ENCODE measurements around the gene KRI1. TPM values are rescaled to one million over a fixed set of nuclear protein-coding genes. Genes with fewer than 3 reads are reported as not detected.

The KRI1 gene
- total RNA-seq, 3 donors from 2014 or later, result 16.4 to 23.6 (median 17.6) TPM

DNA sequence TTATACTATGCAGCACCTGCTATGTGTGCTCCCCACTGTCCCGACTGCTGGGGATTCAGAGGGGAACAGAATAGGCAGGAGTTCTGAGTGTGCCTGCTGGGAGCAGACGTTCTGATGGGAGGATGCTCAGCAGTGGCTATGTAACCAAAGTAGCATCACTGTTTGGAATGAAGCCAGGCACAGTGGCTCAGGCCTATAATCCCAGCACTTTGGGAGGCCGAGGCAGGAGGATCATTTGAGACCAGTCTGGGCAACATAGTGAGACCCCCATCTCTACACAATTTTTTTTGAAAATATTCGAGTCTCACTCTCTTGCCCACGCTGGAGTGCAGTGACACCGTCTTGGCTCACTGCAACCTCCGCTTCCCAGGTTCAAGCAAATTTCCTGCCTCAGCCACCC lies 16.1 kb downstream of the KRI1 start:
- no peak for DNase-seq (ENCODE audit: low spot score in 2 of 2)
- H3K27ac ChIP-seq, result no peak overlapping the region
- H3K4me3 ChIP-seq, result no peak overlapping the region
- H3K36me3 ChIP-seq, result peaks cover 4% of the 10 kb centered on the region
- intact Hi-C loops (cut with DNase I; ENCODE audit: low total_unique reads), result no loop called here
- H3K27me3 ChIP-seq, result no peaks in the 10 kb centered on the region
- no peaks in the 10 kb centered on the region for H3K9me3 ChIP-seq
- peaks cover 0 to 7% of the 10 kb centered on the region in 2 donors for H3K4me1 ChIP-seq
- TF ChIP-seq, protein P1, sequence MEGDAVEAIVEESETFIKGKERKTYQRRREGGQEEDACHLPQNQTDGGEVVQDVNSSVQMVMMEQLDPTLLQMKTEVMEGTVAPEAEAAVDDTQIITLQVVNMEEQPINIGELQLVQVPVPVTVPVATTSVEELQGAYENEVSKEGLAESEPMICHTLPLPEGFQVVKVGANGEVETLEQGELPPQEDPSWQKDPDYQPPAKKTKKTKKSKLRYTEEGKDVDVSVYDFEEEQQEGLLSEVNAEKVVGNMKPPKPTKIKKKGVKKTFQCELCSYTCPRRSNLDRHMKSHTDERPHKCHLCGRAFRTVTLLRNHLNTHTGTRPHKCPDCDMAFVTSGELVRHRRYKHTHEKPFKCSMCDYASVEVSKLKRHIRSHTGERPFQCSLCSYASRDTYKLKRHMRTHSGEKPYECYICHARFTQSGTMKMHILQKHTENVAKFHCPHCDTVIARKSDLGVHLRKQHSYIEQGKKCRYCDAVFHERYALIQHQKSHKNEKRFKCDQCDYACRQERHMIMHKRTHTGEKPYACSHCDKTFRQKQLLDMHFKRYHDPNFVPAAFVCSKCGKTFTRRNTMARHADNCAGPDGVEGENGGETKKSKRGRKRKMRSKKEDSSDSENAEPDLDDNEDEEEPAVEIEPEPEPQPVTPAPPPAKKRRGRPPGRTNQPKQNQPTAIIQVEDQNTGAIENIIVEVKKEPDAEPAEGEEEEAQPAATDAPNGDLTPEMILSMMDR (IDR thresholded peaks at IDR 0.05), result no peak

DNA sequence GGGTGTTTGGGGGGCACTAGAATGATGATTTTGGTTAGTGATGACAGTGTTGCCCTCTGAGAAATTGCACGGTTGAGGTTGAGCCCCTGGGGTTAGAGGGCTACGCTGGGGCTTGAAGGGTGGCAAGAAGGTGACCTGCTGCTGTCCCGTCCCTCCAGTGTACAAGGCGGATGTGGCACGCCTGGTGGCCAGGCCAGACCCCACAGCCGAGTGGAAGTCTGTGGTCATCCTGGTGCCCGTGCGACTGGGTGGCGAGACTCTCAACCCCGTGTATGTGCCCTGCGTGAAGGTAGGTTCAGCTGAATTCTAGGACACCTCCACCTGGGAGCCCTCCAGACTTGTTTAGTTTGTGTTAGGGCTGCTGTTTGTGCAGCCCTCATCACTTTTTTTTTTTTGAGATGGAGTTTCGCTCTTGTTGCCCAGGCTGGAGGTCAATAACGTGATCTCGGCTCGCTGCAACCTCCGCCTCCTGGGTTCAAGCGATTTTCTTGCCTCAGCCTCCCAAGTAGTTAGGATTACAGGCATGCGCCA lies 17.0 kb downstream of the KRI1 start:
- intact Hi-C loops (cut with DNase I; ENCODE audit: low total_unique reads), result no loop called here
- no peak for DNase-seq (ENCODE audit: low spot score in 2 of 2)

DNA sequence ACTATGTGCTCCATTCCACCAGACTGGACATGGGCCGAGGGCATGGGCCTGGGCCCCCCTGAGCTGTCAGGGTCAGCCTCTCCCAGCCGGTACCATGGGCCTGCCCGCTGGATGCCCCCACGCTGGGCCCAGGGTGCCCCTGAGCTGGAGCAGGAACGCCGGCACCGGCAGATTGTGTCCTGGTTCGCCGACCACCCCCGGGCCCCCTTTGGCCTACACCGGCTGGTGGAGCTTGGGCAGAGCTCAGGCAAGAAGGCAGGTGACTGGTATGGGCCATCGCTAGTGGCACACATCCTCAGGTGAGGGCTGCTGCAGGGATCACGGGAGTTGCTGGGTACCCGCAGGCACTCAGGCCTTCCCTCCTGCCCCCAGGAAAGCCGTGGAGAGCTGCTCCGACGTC lies 19.0 kb downstream of the KRI1 start:
- no peaks in the 10 kb centered on the region for H3K36me3 ChIP-seq
- intact Hi-C loops (cut with DNase I; ENCODE audit: low total_unique reads), result no loop called here
- peaks cover 0 to 14% of the 10 kb centered on the region in 2 donors for H3K4me1 ChIP-seq
- H3K4me3 ChIP-seq, result no peak overlapping the region
- H3K9me3 ChIP-seq, result no peaks in the 10 kb centered on the region
- H3K27me3 ChIP-seq, result no peaks in the 10 kb centered on the region
- no peak for TF ChIP-seq POLR2AphosphoS5 (IDR thresholded peaks at IDR 0.05)
- TF ChIP-seq POLR2A (IDR thresholded peaks at IDR 0.05), result no peak
- TF ChIP-seq, protein P1 (IDR thresholded peaks at IDR 0.05), result no peak
- H3K27ac ChIP-seq, result no peak overlapping the region
- no peak for DNase-seq (ENCODE audit: low spot score in 2 of 2)

More for the DNA sequence above, 17.0 kb downstream of the KRI1 start:
- Histone ChIP-seq H3K27ac (no peak overlapping the region), H3K4me3 (no peak overlapping the region), H3K4me1 (peaks cover 0 to 10% of the 10 kb centered on the region in 2 donors), H3K36me3 (peaks cover 4% of the 10 kb centered on the region), H3K27me3 (no peaks in the 10 kb centered on the region), H3K9me3 (no peaks in the 10 kb centered on the region)
- no peak for TF ChIP-seq POLR2A (IDR thresholded peaks at IDR 0.05)
- TF ChIP-seq, protein P1 (IDR thresholded peaks at IDR 0.05), result no peak
- no peak for TF ChIP-seq POLR2AphosphoS5 (IDR thresholded peaks at IDR 0.05)

DNA sequence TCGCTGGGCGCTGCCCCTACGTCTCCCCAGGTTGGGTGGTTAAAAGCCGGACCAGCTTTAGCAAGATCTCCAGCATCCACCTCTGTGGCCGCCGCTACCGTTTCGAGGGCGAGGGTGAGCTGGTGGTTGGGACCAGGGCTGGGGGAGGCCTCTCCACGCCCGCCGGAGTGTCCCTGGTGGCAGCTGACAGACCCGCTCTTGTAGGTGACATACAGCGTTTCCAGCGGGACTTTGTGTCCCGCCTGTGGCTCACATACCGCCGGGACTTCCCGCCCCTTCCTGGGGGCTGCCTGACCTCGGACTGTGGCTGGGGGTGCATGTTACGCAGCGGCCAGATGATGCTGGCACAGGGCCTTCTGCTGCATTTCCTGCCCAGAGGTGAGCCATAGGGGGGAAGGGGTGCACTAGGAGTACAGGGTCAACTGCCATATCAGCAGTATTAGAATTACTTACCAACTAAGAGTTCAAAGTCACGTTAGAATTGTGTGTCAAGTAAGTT lies 21.0 kb downstream of the KRI1 start:
- Histone ChIP-seq H3K27ac (peak overlapping the region; percentile 89 to 94), H3K27me3 (no peaks in the 10 kb centered on the region), H3K4me1 (peaks cover 0 to 14% of the 10 kb centered on the region in 2 donors), H3K9me3 (no peaks in the 10 kb centered on the region), H3K36me3 (no peaks in the 10 kb centered on the region), H3K4me3 (peak overlapping the region; percentile 70 to 93 (median 89))
- intact Hi-C loops (cut with DNase I; ENCODE audit: low total_unique reads), result no loop called here
- TF ChIP-seq POLR2AphosphoS5 (IDR thresholded peaks at IDR 0.05), result no peak
- TF ChIP-seq, protein P1 (IDR thresholded peaks at IDR 0.05), result no peak
- TF ChIP-seq POLR2A (IDR thresholded peaks at IDR 0.05), result no peak
- no peak for DNase-seq (ENCODE audit: low spot score in 2 of 2)

DNA sequence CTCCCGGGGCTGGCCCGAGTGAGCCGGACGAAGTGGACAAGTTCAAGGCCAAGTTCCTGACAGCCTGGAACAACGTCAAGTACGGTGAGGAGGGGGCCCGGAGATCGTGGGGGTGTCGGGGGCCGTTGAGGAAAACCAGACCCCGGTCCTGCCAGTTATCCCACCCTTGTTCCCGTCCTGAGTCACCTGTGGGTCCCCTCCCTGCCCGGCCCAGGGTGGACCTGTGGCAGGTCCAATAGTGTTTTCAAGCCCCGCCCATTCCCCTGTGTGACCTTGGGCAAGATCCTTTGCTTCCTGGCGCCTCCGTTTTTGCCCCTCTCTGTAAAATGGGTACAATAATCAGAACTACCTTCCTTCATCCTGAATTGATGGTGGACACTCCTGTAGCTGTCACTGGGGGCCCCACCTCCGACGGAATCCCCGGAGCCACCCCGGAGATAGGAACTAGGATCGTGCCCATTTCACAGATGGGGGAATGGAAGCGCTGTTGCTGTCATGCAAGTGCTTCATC lies 21.5 kb downstream of the KRI1 start:
- Histone ChIP-seq H3K27ac (peak overlapping the region; percentile 89 to 94), H3K9me3 (no peaks in the 10 kb centered on the region), H3K4me1 (peaks cover 0 to 14% of the 10 kb centered on the region in 2 donors), H3K36me3 (no peaks in the 10 kb centered on the region), H3K4me3 (peak overlapping the region; percentile 70 to 93 (median 89)), H3K27me3 (no peaks in the 10 kb centered on the region)
- no peak for DNase-seq (ENCODE audit: low spot score in 2 of 2)
- TF ChIP-seq, protein P1 (IDR thresholded peaks at IDR 0.05), result no peak
- TF ChIP-seq POLR2A (IDR thresholded peaks at IDR 0.05) (no peak), POLR2AphosphoS5 (IDR thresholded peaks at IDR 0.05) (no peak)
- intact Hi-C loops (cut with DNase I; ENCODE audit: low total_unique reads), result no loop called here

All from breast epithelium (tissue), 4 donors.